Uterus (tissue), 2 donors: ENCODE results near the gene ZBTB7C.

Experiments used
- POLR2A ChIP-seq, 2 donors: fragments of 450-650 bp; IDR thresholded peaks; one replicate each; pipeline ENCODE4 v1.6.1; 2016; ENCODE audit warnings: antibody characterized with exemption in 2 of 2, mild to moderate bottlenecking in 1 of 2, moderate library complexity in 1 of 2
- TF ChIP-seq, protein P1 (sequence below), 4 experiments: fragments of 200-600 bp in 2 of 4; fragments of 450-650 bp in 2 of 4; sonication (generic) in 2 of 4; IDR thresholded peaks; one replicate each; pipeline ENCODE4 v1.5.1; 2016 to 2019; ENCODE audit warnings: antibody characterized with exemption in 4 of 4, mild to moderate bottlenecking in 2 of 4, moderate library complexity in 1 of 4

DNA sequence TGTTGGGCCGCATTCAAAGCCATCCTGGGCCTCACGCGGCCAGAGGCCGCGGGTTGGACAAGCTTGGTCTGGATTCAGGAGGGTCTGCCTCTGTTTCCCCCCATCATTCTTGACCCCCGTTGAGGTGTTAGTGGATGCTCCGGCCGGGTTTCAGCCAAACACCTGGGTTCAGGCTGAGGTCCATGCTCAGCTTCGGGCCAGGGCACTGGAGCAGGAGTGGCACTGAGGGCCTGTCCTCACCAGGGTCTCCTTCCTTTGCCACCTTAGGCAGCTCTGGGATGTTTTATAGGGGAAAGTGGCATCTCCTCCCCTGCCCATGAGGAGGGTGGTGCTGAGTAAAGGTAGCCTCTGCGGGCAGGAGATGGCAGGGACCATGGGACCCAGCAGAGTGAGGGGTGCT lies 401.8 kb downstream of the ZBTB7C start:
- TF ChIP-seq, protein P1, sequence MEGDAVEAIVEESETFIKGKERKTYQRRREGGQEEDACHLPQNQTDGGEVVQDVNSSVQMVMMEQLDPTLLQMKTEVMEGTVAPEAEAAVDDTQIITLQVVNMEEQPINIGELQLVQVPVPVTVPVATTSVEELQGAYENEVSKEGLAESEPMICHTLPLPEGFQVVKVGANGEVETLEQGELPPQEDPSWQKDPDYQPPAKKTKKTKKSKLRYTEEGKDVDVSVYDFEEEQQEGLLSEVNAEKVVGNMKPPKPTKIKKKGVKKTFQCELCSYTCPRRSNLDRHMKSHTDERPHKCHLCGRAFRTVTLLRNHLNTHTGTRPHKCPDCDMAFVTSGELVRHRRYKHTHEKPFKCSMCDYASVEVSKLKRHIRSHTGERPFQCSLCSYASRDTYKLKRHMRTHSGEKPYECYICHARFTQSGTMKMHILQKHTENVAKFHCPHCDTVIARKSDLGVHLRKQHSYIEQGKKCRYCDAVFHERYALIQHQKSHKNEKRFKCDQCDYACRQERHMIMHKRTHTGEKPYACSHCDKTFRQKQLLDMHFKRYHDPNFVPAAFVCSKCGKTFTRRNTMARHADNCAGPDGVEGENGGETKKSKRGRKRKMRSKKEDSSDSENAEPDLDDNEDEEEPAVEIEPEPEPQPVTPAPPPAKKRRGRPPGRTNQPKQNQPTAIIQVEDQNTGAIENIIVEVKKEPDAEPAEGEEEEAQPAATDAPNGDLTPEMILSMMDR (IDR thresholded peaks at IDR 0.05) = no peak
- TF ChIP-seq POLR2A (IDR thresholded peaks at IDR 0.05) = no peak
